ENCODE results near the gene ATP9A.

Gene ATP9A

DNA sequence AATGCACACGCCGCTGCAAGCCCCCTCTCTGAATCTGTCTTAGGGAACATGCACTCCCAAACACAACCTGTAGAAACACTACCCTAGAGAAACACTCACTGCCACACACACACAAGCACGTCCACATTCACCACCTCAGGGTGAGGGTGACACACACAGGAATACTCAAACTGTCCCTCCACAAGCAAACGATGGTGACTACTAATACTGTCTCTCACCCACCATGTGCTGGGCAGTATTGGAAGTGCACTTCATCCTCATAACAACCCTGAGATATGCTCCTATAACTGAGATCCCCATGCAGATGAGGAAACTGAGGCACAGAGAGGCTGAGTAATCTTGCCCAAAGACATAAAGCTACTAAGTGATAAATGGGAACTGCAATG lies 55.0 kb downstream of the ATP9A start:
- no peak for TF ChIP-seq EZH2phosphoT487 (IDR thresholded peaks at IDR 0.05; ENCODE audit: borderline replicate concordance, low read length)
- TF ChIP-seq, protein P1, sequence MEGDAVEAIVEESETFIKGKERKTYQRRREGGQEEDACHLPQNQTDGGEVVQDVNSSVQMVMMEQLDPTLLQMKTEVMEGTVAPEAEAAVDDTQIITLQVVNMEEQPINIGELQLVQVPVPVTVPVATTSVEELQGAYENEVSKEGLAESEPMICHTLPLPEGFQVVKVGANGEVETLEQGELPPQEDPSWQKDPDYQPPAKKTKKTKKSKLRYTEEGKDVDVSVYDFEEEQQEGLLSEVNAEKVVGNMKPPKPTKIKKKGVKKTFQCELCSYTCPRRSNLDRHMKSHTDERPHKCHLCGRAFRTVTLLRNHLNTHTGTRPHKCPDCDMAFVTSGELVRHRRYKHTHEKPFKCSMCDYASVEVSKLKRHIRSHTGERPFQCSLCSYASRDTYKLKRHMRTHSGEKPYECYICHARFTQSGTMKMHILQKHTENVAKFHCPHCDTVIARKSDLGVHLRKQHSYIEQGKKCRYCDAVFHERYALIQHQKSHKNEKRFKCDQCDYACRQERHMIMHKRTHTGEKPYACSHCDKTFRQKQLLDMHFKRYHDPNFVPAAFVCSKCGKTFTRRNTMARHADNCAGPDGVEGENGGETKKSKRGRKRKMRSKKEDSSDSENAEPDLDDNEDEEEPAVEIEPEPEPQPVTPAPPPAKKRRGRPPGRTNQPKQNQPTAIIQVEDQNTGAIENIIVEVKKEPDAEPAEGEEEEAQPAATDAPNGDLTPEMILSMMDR (IDR thresholded peaks at IDR 0.05; ENCODE audit: low read depth, low read length, poor library complexity, severe bottlenecking): no peak
- Histone ChIP-seq H3K9me3 (ENCODE audit: control insufficient read depth, insufficient read depth, low read length) (no peaks in the 10 kb centered on the region), H3K9me2 (replicated peaks; ENCODE audit: control insufficient read depth, low read length) (no peaks in the 10 kb centered on the region), H3F3A (ENCODE audit: control insufficient read depth, insufficient read depth) (no peaks in the 10 kb centered on the region), H4K20me1 (ENCODE audit: control insufficient read depth, insufficient read depth, low read depth, low read length) (no peaks in the 10 kb centered on the region), H3K27me3 (ENCODE audit: control insufficient read depth, low read length) (0 out of 2 replicates have a peak, but pooled peaks cover 2% of the 10 kb centered on the region), H3K4me3 (ENCODE audit: low read length) (no peak overlapping the region), H3K4me2 (ENCODE audit: low read length) (no peak overlapping the region), H3K27ac (ENCODE audit: low read depth, low read length) (no peak overlapping the region), H3K79me2 (ENCODE audit: control insufficient read depth, low read length) (no peaks in the 10 kb centered on the region), H3K4me1 (ENCODE audit: control insufficient read depth, low read length) (no peaks in the 10 kb centered on the region), H3K36me3 (ENCODE audit: control insufficient read depth, low read length) (no peaks in the 10 kb centered on the region)

GRCh38 chr20:51712501-51713212 lies 55.5 kb downstream of the ATP9A start:
- TF ChIP-seq EZH2phosphoT487 (IDR thresholded peaks at IDR 0.05; ENCODE audit: borderline replicate concordance, low read length): no peak
- TF ChIP-seq, protein P1 (IDR thresholded peaks at IDR 0.05; ENCODE audit: low read depth, low read length, poor library complexity, severe bottlenecking): no peak
- no peak overlapping the region for H3K4me3 ChIP-seq (ENCODE audit: low read length)
- no peaks in the 10 kb centered on the region for H3K9me2 ChIP-seq (replicated peaks; ENCODE audit: control insufficient read depth, low read length)
- no peak overlapping the region for H3K27ac ChIP-seq (ENCODE audit: low read depth, low read length)
- no peaks in the 10 kb centered on the region for H3K79me2 ChIP-seq (ENCODE audit: control insufficient read depth, low read length)
- H3K27me3 ChIP-seq (ENCODE audit: control insufficient read depth, low read length): peaks cover 2% of the 10 kb centered on the region; the same call in 1 of the 2 replicates
- no peaks in the 10 kb centered on the region for H3K4me1 ChIP-seq (ENCODE audit: control insufficient read depth, low read length)
- H3F3A ChIP-seq (ENCODE audit: control insufficient read depth, insufficient read depth): no peaks in the 10 kb centered on the region
- H3K4me2 ChIP-seq (ENCODE audit: low read length): no peak overlapping the region
- H3K36me3 ChIP-seq (ENCODE audit: control insufficient read depth, low read length): no peaks in the 10 kb centered on the region
- no peaks in the 10 kb centered on the region for H3K9me3 ChIP-seq (ENCODE audit: control insufficient read depth, insufficient read depth, low read length)
- H4K20me1 ChIP-seq (ENCODE audit: control insufficient read depth, insufficient read depth, low read depth, low read length): no peaks in the 10 kb centered on the region

DNA sequence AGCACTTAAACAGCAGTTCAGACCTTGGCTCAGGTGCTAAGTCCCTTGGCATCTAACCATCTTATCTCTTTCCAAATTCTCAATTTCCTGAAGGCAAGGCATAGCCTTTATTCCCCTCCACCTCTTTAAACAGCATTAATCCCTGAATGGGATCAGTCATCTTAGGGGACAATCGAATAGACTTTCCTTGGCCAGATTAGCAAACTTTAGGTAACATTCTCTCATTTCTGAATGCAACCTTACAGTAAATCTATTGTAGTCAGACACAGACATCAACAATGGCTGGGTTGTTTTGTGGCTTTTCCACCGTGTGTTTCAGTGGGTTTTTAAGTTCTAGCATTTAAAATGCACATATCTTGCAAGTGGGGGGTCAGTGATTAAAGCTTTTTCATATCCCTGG lies 56.8 kb downstream of the ATP9A start:
- H3K79me2 ChIP-seq (ENCODE audit: control insufficient read depth, low read length): no peaks in the 10 kb centered on the region
- no peaks in the 10 kb centered on the region for H4K20me1 ChIP-seq (ENCODE audit: control insufficient read depth, insufficient read depth, low read depth, low read length)
- H3K4me2 ChIP-seq (ENCODE audit: low read length): no peak overlapping the region
- no peaks in the 10 kb centered on the region for H3K4me1 ChIP-seq (ENCODE audit: control insufficient read depth, low read length)
- H3K4me3 ChIP-seq (ENCODE audit: low read length): no peak overlapping the region
- TF ChIP-seq, protein P1 (IDR thresholded peaks at IDR 0.05; ENCODE audit: low read depth, low read length, poor library complexity, severe bottlenecking): no peak
- TF ChIP-seq EZH2phosphoT487 (IDR thresholded peaks at IDR 0.05; ENCODE audit: borderline replicate concordance, low read length): no peak
- no peaks in the 10 kb centered on the region for H3K9me3 ChIP-seq (ENCODE audit: control insufficient read depth, insufficient read depth, low read length)
- H3K9me2 ChIP-seq (replicated peaks; ENCODE audit: control insufficient read depth, low read length): no peaks in the 10 kb centered on the region
- peaks cover 9% of the 10 kb centered on the region; the same call in 1 of the 2 replicates for H3K27me3 ChIP-seq (ENCODE audit: control insufficient read depth, low read length)
- H3F3A ChIP-seq (ENCODE audit: control insufficient read depth, insufficient read depth): no peaks in the 10 kb centered on the region
- no peak overlapping the region for H3K27ac ChIP-seq (ENCODE audit: low read depth, low read length)
- H3K36me3 ChIP-seq (ENCODE audit: control insufficient read depth, low read length): no peaks in the 10 kb centered on the region

Data from DOHH2 (cell line).